ENCODE results near the gene SHB. TPM values are rescaled to one million over a fixed set of nuclear protein-coding genes. Genes with fewer than 3 reads are reported as not detected.
A peak's percentile ranks its signal among the peaks of the same experiment; 100 is the strongest.

SHB gene
- total and polyA plus RNA-seq, 2 donors (not counting 3 experiments of a cell fraction or from before 2014, with no cell fraction given): 13.4 to 24.9 TPM

- ChIA-PET POLR2A (interaction anchor here (0.6 to 1.5 kb wide), 3 partner anchors 16 to 154 kb away, joined by 4 to 7 read pairs (median 5); no protein-coding TSS in a partner anchor), CTCF (interaction anchor here (1.0 to 5.6 kb wide), 10 partner anchors 19 to 152 kb away, joined by 3 to 82 read pairs (median 6); no protein-coding TSS in a partner anchor)
- Histone ChIP-seq H2AFZ (ENCODE audit: low read depth, low read length) (peak overlapping the region; percentile 6), H3K9me3 (replicated peaks; ENCODE audit: control insufficient read depth, insufficient read depth, low read length) (no peaks in the 10 kb centered on the region), H3K4me2 (ENCODE audit: insufficient read depth, low read length) (peak overlapping the region; percentile 70), H3K4me1 (ENCODE audit: control insufficient read depth, extremely low read depth, insufficient read depth, low read length) (peaks cover 52% of the 10 kb centered on the region), H4K20me1 (replicated peaks; ENCODE audit: control insufficient read depth, extremely low read depth, insufficient read depth, low read length) (no peaks in the 10 kb centered on the region), H3K36me3 (ENCODE audit: control insufficient read depth in 2 of 2, extremely low read depth in 1 of 2, insufficient read depth in 2 of 2, low read length in 2 of 2) (no peaks in the 10 kb centered on the region), H3K27me3 (ENCODE audit: control insufficient read depth in 2 of 2, insufficient read depth in 2 of 2, low read length in 2 of 2) (no peaks in the 10 kb centered on the region), H3K4me3 (replicated peaks in 1 of 3; ENCODE audit: insufficient read depth in 1 of 3, low read depth in 1 of 3, low read length in 3 of 3) (peak overlapping the region; percentile 52 to 76 (median 59)), H3K9me1 (replicated peaks; ENCODE audit: control insufficient read depth, extremely low read depth, insufficient read depth, low read length) (no peaks in the 10 kb centered on the region), H3K9ac (replicated peaks; ENCODE audit: extremely low read depth, insufficient read depth, low read length) (peak overlapping the region; percentile 97), H3K27ac (ENCODE audit: insufficient read depth, low read depth, low read length) (peak overlapping the region; percentile 92), H3K79me2 (ENCODE audit: control insufficient read depth, insufficient read depth, low read length) (peaks cover 63% of the 10 kb centered on the region)
- dilution Hi-C loops (cut with MboI; ENCODE audit: extremely low pct_ligation_motif_present, low sequenced_read_pairs): no loop called here
- intact Hi-C loops (cut with micrococcal nuclease): loop anchor here (1.0 to 5.0 kb wide), 4 partner anchors 8 to 150 kb away; no protein-coding TSS in a partner anchor
- BruUV-seq (replicated peaks): no TSS peak
- TF ChIP-seq CTCF (IDR thresholded peaks at IDR 0.05; ENCODE audit: extremely low read depth in 1 of 2, insufficient read depth in 1 of 2, low read depth in 1 of 2, low read length in 2 of 2) (no peak), JUN (IDR thresholded peaks at IDR 0.05; ENCODE audit: borderline replicate concordance, insufficient read depth, insufficient read length, low read depth) (no peak), POLR2AphosphoS5 (IDR thresholded peaks at IDR 0.05; ENCODE audit: insufficient read depth, low read depth, low read length) (peak; percentile 27), EZH2 (IDR thresholded peaks at IDR 0.05; ENCODE audit: borderline replicate concordance, low read depth, low read length, severe bottlenecking) (no peak), GATA2 (IDR thresholded peaks at IDR 0.05; ENCODE audit: insufficient read depth, insufficient read length, low read depth, low read length) (no peak), MAX (IDR thresholded peaks at IDR 0.05; ENCODE audit: insufficient read depth, insufficient read length) (no peak)
- FAIRE-seq: peak; percentile 77
- peak; percentile 48 for DNase-seq (ENCODE audit: low read depth, low spot score)
Observed at GRCh38 chr9:38066914-38067858, 1.8 kb downstream of the SHB start.

Measured in endothelial cell of umbilical vein (primary cell).